Measurements from ENCODE around the gene CYB5D1. TPM values are rescaled to one million over a fixed set of nuclear protein-coding genes. Genes with fewer than 3 reads are reported as not detected.

The CYB5D1 gene
- total and polyA plus RNA-seq, 2 experiments from 2014 or later = 12.2 to 14.1 TPM

- Histone ChIP-seq H3K4me3 (no peak overlapping the region), H3K4me2 (no peak overlapping the region), H3K9me2 (replicated peaks; ENCODE audit: insufficient read depth) (no peaks in the 10 kb centered on the region), H3K36me3 (replicated peaks; ENCODE audit: insufficient read depth, low read depth) (no peaks in the 10 kb centered on the region), H4K20me1 (ENCODE audit: insufficient read depth, poor library complexity, severe bottlenecking) (peaks cover 61% of the 10 kb centered on the region), H3K27ac (no peak overlapping the region), H3K4me1 (ENCODE audit: insufficient read depth) (peaks cover 8% of the 10 kb centered on the region), H3K27me3 (no peaks in the 10 kb centered on the region), H3K9me3 (ENCODE audit: low read depth) (no peaks in the 10 kb centered on the region), H2AFZ (no peak overlapping the region), H3K79me2 (peaks cover 53% of the 10 kb centered on the region)
- DNase-seq (ENCODE audit: low spot score) = no peak
- TF ChIP-seq CTCF (IDR thresholded peaks at IDR 0.05; ENCODE audit: poor library complexity) = no peak
- TF ChIP-seq EZH2 (IDR thresholded peaks at IDR 0.05; ENCODE audit: borderline replicate concordance) = no peak
- TF ChIP-seq EZH2phosphoT487 (IDR thresholded peaks at IDR 0.05; ENCODE audit: low read depth, severe bottlenecking, unreplicated experiment) = no peak
- 91% methylated on average over 21 of the region's 22 CpGs for WGBS (ENCODE audit: low lambda C conversion rate, missing lambda C conversion rate)
Observed at GRCh38 chr17:7846063-7846735, 11.6 kb upstream of the CYB5D1 start.

DNA sequence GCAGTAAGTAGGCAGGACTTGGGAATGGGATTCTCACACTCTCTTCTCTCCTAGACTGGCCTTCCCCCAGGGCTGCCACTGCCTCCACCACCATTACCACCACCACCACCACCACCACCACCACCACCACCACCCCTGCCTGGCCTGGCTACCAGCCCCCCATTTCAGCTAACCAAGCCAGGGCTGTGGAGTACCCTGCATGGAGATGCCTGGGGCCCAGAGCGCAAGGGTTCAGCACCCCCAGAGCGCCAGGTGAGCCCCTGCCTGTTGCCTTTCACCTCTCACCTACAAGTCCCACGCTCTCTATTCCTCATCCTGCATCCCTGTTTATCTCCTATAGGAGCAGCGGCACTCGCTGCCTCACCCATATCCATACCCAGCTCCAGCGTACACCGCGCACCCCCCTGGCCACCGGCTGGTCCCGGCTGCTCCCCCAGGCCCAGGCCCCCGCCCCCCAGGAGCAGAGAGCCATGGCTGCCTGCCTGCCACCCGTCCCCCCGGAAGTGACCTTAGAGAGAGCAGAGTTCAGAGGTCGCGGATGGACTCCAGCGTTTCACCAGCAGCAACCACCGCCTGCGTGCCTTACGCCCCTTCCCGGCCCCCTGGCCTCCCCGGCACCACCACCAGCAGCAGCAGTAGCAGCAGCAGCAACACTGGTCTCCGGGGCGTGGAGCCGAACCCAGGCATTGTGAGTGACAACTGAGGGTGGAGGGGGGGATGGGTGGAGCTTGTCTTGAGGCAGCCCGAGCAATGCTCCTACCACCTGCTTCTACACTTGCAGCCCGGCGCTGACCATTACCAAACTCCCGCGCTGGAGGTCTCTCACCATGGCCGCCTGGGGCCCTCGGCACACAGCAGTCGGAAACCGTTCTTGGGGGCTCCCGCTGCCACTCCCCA is 10.8 kb upstream of the CYB5D1 start:
- Histone ChIP-seq H3K9me3 (ENCODE audit: low read depth) (no peaks in the 10 kb centered on the region), H3K4me1 (ENCODE audit: insufficient read depth) (peaks cover 6% of the 10 kb centered on the region), H2AFZ (no peak overlapping the region), H3K4me2 (no peak overlapping the region), H3K4me3 (no peak overlapping the region), H3K27me3 (no peaks in the 10 kb centered on the region), H3K79me2 (peaks cover 53% of the 10 kb centered on the region), H3K9me2 (replicated peaks; ENCODE audit: insufficient read depth) (no peaks in the 10 kb centered on the region), H3K36me3 (replicated peaks; ENCODE audit: insufficient read depth, low read depth) (no peaks in the 10 kb centered on the region), H4K20me1 (ENCODE audit: insufficient read depth, poor library complexity, severe bottlenecking) (peaks cover 65% of the 10 kb centered on the region), H3K27ac (no peak overlapping the region)
- no peak for TF ChIP-seq EZH2phosphoT487 (IDR thresholded peaks at IDR 0.05; ENCODE audit: low read depth, severe bottlenecking, unreplicated experiment)
- no peak for TF ChIP-seq EZH2 (IDR thresholded peaks at IDR 0.05; ENCODE audit: borderline replicate concordance)
- TF ChIP-seq CTCF (IDR thresholded peaks at IDR 0.05; ENCODE audit: poor library complexity) = no peak
- no peak for DNase-seq (ENCODE audit: low spot score)
- WGBS (ENCODE audit: low lambda C conversion rate, missing lambda C conversion rate) = 94% methylated on average over 14 of the region's 34 CpGs

DNA sequence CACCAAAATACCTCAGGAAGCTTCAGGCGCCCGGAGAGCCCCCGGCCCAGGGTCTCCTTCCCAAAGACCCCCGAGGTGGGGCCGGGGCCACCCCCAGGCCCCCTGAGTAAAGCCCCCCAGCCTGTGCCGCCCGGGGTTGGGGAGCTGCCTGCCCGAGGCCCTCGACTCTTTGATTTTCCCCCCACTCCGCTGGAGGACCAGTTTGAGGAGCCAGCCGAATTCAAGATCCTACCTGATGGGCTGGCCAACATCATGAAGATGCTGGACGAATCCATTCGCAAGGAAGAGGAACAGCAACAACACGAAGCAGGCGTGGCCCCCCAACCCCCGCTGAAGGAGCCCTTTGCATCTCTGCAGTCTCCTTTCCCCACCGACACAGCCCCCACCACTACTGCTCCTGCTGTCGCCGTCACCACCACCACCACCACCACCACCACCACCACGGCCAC is 9.6 kb upstream of the CYB5D1 start:
- Histone ChIP-seq H3K36me3 (replicated peaks; ENCODE audit: insufficient read depth, low read depth) (no peaks in the 10 kb centered on the region), H3K4me3 (no peak overlapping the region), H4K20me1 (ENCODE audit: insufficient read depth, poor library complexity, severe bottlenecking) (peaks cover 77% of the 10 kb centered on the region), H3K27me3 (no peaks in the 10 kb centered on the region), H3K4me2 (no peak overlapping the region), H2AFZ (no peak overlapping the region), H3K9me2 (replicated peaks; ENCODE audit: insufficient read depth) (no peaks in the 10 kb centered on the region), H3K4me1 (ENCODE audit: insufficient read depth) (peaks cover 6% of the 10 kb centered on the region), H3K79me2 (peaks cover 57% of the 10 kb centered on the region), H3K27ac (no peak overlapping the region), H3K9me3 (ENCODE audit: low read depth) (no peaks in the 10 kb centered on the region)
- WGBS (ENCODE audit: low lambda C conversion rate, missing lambda C conversion rate) = 94% methylated on average over 8 of the region's 20 CpGs
- DNase-seq (ENCODE audit: low spot score) = no peak
- TF ChIP-seq EZH2phosphoT487 (IDR thresholded peaks at IDR 0.05; ENCODE audit: low read depth, severe bottlenecking, unreplicated experiment) = no peak
- TF ChIP-seq EZH2 (IDR thresholded peaks at IDR 0.05; ENCODE audit: borderline replicate concordance) = no peak
- no peak for TF ChIP-seq CTCF (IDR thresholded peaks at IDR 0.05; ENCODE audit: poor library complexity)
